Measurements from ENCODE around the gene NLRP13.

DNA sequence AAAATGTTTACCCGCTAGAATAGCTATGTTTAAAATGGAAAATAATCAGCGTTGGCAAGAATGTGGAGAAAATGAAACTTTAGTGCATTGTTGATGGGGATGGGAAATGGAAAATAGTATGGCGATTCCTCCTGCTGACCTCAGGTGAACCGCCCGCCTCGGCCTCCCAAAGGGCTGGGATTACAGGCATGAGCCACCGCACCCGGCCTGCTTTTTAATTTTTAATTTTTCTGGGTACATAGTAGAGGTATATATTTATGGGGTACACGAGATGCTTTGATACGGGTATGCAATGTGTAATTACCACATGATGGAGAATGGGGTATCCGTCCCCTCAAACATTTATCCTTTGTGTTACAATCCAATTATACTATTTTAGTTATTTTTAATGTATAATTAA lies 8.2 kb upstream of the NLRP13 start:
- TF ChIP-seq EZH2phosphoT487 (IDR thresholded peaks at IDR 0.05; ENCODE audit: insufficient read depth, low read depth) (no peak), EZH2 (IDR thresholded peaks at IDR 0.05; ENCODE audit: insufficient read depth, poor library complexity, severe bottlenecking) (no peak)

Measured in GM23248 (cell line).